Suppressor macrophage (primary cell): Measurements from ENCODE around the gene ATP8B1.

Source experiments
- DNase-seq, 4 experiments: peaks; one replicate each; pipeline ENCODE4 v3.0.0-alpha.2; 2020 to 2022

Gene ATP8B1

DNA sequence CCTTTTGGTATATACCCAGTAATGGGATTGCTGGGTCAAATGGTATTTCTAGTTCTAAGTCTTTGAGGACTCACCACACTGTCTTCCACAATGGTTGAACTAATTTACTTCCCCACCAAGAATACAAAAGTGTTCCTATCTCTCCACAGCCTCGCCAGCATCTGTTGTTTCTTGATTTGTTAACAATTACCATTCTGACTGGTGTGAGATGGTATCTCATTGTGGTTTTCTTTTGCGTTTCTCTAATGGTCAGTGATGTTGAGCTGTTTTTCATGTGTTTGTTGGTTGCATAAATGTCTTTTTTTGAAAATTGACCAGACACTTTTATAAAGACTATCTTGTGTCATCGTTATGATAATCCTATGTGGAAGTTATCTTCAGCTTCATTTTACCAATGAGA is 16.0 kb upstream of the ATP8B1 start:
- DNase-seq, result no peak

DNA sequence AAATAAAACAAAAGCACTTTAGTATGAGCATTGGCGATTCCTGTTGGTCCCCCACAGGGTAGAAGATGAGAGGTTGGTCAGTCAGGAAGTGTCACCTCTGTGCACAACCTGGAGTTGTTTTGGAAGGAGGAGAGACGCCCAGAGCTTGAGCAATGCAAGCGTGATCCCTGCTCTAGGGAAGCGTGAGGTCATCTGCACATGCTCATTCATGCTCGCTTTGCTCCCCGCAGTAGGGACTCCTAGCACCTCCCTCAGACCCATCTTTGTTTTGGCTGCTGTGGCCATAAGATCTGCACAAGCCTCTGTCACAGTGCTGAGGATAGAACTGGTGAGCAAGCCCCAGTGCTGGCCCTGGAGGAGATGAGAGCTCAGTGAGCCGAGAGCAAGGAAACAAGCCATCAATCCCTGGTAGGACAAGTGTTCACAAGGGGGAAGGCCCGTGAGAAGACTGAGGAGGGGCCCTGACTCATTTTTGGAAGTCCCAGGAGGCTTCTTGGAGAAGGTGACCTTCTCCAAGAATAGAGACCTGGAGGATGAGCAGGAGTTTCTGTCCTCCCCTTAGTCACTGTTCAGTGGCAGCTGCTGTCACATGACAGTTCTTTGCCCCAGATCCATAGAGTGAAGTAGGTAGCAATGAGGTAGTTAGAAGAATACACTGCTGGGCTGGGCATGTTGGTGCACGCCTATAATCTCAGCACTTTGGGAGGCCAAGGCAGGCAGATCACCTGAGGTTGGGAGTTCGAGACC is 13.3 kb upstream of the ATP8B1 start:
- DNase-seq, result peak in 1 of 4 experiments; percentile 22

DNA sequence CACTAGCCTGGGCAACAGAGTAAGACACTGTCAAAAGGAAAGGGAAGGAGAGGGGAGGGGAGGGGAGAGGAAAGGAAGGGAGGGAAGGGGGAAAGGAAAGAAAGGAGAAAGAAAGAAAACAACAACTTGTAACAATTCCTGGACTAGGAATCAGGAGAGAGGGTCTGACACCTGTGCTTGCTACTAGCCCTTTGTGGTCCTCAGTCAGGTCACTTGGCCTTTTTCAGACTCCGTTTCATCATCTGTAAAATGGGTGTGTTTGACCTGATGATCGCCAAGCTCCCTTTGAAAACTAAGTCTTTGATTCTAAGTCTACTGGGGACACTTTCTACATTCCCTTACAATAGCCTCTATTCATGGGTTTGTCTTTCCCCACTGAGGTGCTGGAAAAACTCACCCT is 11.4 kb upstream of the ATP8B1 start:
- no peak for DNase-seq

DNA sequence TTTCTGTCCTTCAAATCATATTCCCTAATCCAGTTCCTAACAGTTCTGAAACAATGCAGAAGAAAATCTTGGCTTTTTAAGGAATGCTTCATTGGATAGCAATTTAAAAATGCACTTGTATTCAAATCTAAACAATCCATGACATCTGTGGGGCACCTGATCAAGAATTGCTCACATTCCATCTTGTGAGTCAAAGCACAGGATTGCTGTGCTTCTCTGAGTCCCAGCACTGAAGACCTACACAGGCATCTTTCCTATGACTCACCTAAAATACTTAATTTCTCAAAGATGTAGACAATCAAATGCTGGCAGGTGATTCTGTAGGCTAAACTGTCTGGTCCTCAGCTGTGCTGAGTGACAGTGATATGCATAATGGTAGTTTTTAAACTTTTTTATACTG is 10.1 kb upstream of the ATP8B1 start:
- no peak for DNase-seq

DNA sequence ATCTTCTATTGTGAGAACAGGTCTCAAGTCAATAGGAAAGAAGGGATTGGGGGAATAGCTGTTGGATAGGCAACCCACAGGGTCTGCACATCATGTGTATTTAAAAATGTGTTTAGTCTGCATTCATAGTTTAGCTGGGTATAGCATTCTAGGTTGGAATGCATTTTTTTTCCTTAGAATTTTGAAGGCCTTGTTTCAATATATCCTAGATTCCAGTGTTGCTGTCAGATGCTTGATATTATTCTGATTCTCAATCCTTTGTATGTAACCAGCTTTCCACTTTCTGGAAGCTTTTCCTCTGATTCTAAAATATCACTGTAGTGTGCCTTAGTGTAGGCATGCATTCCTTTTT is 9.0 kb upstream of the ATP8B1 start:
- no peak for DNase-seq

DNA sequence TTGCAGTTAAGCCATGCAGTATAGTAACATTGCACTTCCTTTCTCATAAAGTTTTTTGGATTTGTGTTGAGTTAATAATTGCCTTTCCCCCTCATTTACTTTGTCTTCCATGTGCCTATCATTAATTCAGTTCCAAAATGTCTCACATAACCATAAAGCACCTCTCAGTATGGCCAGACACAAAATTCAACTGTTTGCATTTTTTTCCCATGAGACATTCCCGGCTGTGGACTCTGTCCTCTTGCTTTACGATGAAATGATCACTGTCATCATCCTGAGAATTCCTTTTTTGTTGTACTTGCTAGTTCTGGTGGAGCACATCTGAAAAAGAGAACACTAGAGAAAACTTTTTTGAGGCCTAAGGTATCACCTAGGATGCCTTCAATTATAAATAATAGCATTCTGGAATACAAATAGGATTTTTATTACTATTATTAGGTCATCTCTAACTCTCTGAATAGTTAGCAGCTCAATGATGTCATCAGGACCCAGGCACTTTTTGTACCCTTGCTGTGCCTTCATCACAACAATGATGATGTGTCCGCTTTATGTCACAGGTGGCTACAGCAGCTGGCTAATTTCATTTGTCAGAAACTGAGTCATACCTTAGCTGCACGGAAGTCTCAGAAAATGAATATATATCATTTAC is 8.5 kb upstream of the ATP8B1 start:
- DNase-seq, result no peak

DNA sequence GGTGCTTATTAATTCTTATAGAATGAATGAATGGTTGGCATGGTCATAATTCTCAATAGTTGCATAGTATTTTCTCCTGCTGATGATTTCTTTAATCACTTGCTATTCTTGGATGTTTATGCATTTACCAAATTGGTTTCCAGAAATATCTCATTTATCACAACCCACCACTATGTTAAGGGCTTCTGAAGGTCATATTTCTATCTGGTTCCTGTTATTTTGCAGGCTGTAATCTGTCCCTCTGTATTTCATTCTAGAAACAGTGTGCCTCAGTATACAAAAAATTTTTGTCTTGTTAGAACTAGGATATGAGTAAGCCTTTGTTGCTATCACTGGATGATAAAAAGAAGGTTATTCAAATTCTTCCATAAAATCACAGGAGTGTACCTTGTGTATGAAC is 6.1 kb upstream of the ATP8B1 start:
- DNase-seq, result no peak

DNA sequence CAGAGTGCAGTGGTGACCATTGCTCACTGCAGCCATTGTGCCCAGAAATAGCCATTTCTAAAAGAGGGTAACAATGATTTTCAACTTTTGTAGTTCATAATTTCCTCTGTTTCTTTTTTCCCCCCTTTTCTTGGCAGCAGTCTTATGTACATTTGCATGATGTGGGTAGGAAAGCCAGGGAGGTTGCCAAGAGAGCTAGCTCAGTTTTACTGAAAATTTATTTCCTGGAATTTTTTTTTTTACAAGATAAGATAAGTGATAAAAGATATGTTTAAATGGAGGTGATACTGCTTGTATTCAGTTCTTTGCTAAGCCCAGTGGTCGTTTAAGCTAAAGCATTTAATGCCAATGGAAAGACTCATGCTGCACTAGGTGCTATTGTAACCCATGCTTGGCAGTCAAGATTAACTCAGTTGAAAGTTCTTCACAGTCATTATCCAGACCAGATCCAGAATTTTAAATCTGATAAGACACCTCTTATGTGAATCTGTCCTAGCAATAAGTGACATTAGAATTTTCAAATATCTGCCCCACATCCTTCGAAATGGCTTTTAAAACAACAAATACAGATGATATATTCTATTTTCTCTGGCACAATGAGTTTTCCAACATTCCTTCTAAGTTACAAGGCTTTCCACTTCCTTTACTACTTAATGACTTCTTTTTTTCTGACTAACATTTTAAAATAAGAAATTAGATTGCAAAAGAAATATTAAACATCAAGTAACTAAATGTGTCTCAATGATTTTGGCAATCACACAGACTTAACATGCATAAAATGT is 4.4 kb upstream of the ATP8B1 start:
- DNase-seq, result no peak

DNA sequence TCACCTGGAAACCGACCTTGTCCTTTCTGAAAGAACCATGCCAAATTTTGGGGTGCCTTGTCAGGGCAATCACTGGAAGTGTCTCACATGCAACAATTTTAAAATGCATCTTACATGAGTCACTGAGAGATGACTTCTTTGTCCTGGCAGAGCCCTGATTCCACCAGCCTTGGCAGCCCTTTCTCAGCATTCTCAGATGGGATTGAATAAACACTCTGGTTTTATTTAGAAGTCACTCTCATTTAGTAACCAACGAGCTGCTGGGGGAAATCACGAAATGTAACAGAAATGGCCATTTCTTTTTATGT is 3.8 kb upstream of the ATP8B1 start:
- peak in 1 of 4 experiments; percentile 15 for DNase-seq

DNA sequence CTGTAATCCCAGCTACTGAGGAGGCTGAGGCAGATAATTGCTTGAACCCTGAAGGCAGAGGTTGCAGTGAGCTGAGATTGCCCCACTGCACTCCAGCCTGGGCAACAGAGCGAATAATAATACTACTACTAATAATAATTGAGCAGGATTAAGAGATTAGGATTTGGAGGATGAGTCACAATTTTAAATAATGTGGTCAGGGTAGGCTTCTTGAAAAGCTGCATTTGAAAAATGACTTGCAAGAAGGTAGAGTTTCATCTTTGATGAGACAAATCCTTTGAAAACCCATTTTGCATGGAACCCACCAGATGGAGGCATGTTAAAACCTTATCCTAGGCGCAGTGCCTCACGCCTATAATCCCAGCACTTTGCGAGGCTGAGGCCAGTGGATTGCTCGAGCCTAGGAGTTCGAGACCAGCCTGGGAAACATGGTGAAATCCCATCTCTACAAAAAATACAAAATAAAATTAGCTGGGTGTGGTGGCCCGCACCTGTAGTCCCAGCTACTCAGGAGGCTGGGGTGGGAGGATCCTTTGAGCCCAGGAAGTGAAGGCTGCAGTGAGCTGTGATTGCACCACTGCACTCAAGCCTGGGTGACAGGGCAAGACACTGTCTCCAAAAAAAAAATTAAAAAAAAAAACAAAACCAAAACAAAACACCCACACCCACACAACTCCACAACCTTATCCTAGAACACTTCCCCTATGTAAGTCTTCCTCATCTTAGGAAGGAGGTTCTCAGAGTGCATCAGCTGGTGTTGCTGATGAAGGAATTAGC is 3.3 kb upstream of the ATP8B1 start:
- peak; percentile 45 to 71 (median 50) for DNase-seq

DNA sequence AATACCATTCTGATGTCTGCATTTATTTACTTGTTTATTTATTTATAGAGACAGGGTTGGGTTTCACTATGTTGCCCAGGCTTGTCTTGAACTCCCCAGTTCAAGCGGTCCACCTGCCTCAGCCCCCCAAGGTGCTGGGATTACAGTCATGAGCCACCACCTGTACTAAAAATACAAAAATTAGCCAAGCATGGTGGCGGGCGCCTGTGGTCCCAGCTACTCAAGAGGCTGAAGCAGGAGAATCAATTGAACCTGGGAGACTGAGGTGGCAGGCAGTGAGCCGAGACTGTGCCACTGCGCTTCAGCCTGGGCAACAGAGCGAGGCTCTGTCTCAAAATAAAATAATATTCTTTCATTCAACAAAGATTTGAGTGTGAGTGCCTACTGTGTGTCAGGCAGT is 2.0 kb upstream of the ATP8B1 start:
- no peak for DNase-seq

DNA sequence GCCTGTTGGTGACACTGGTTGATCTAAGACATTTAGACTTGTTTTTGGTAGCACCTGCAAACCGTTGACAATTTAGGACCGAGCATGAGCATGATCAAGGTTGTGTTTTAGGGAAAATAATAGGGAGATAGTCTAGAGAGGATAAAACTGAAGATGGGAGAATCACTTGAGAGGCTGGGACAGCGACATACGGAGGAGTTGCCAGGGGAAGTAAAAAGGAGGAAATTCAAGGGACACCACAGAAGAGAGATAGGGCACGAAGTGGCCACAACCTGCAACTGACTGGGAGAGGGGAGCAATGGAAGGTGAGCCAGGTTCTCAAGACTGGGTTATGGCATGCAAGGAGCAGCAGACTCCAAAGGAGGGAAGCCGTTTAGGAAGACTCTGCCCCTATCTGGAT is 1.4 kb upstream of the ATP8B1 start:
- DNase-seq, result peak in 2 of 4 experiments; percentile 40 to 52

DNA sequence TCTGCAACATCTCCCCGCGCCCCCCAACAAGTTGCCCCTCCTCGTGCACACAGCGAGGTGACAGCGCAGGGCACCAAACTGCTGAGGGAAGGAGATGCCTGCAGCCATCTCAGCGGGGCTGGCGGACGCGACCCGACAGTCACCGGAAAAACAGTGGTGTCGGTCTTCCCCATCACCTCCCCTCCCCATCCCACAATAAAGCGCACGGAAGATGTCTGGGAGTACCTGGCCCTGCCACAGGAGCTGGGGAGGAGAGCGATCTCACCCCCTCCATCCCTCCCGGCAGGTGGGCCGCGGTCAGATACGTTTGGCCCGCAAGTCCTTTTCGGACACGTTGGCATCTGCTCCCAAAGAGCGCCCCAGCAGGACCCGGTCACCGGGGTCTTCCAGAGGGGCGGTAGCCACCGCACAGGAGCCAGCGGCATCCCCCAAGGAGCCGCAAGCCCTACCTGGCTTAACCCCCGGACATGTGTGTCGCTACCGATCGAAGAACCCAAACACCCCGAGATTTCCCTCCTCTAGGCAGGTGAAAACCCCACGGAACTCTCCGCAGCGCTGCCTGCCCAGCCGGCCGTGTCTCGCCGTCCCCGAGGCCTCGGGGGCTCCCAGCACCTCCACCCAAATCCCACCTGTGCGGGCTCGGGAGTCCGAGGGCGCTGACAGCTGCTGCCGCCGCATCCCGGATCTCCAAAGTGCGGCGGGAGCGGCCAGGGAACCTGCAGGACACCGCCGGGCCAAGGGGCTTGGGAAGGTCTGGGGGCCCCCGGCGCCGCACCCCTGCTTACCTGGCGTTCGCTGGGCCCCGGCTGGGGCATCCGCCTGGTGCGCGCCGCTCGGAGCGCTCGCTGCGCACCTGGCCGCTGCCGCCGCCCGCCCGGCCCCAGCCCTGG is 657 bp downstream of the ATP8B1 start:
- peak in 1 of 4 experiments; percentile 13 for DNase-seq

DNA sequence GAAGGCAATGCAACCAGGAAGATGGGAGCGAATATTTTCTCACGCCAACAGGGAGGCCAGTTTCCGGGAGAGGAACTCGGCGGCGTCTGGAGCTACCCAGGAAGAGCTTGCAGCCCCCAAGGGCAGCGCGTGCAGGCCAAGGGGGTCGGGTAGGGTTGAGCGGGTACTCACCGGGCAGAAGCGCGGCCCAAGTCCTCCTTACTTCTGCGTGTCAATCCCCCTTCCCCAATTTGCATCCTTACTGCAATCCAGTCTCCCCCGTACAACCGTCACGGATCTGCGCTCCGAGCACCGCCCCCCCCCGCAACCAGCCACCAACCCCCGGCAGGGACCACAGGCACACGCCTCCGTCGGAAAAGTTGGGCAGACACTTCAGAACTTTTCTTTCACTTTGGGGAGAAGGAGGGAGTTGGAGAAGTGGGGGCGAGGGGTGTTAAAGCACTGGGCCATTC is 1.3 kb downstream of the ATP8B1 start:
- peak in 2 of 4 experiments; percentile 15 to 25 for DNase-seq

DNA sequence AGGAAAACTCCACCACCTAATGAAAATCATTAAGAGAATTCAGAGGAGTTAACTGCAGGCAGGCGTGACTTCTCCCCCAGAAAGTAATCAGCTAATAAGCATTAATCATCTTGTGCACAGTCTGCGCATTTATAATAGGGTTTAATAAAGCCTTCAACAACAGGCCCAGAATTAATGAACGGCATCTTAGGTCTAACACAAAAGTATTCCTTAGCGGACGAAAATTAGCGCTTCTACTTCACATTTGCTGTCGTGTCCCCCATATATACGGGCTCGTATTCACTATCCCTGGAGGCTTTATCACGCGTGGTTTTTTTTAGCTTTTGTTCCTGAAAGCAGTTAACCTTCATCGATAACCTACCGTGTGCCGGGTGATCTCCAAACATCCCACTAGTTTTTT is 1.8 kb downstream of the ATP8B1 start:
- DNase-seq, result no peak

DNA sequence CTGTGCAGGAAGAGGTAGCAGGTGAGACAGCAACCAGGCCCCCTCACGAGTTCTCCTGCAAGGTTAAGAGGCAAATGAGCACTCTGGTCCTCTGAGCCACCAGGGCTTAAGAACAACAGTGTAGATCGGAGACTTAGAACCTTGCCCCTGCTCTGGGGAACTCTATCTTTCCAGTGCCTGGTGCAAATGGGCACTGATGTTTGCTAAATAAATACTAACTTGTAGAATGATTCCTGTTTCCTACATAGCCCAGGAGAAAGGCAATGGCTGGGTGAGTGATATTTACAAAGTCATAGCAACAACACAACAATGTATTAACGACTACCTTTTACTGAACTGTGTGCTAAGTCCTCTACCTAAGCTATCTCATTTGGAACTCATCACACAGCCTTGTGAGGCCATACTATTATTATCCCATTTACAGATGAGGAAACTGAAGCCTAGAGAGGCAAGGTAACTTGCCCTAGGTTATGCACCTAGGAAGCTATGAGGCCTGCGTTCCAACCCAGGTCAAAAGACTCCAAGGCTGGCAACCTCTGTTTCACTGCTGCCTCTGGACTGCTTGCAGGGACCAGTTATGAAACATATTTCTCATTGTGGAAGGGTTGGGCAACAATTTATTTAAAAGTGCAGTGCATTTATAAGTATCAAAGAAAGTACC is 4.3 kb downstream of the ATP8B1 start:
- no peak for DNase-seq

DNA sequence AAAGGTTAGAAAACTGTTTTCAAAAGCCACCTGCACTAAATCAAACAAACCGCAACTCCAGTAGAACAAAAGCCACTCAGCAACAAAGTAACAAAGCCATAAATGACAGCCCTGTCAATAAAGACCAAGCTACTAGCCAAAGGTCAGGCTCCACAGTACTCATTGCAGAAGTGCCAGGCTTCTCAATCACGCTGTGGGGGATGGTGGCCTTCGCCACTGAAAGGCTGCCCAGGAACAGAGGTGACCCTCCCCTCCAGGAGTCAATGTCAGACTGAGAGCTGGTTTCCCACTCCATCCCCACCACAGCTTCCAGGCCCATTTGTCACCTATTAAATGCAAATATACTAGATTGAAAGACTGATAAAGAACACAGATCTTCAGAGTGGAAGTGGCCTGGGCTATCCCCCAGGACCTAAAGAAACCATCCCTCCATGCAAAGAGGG is 5.9 kb downstream of the ATP8B1 start:
- no peak for DNase-seq

DNA sequence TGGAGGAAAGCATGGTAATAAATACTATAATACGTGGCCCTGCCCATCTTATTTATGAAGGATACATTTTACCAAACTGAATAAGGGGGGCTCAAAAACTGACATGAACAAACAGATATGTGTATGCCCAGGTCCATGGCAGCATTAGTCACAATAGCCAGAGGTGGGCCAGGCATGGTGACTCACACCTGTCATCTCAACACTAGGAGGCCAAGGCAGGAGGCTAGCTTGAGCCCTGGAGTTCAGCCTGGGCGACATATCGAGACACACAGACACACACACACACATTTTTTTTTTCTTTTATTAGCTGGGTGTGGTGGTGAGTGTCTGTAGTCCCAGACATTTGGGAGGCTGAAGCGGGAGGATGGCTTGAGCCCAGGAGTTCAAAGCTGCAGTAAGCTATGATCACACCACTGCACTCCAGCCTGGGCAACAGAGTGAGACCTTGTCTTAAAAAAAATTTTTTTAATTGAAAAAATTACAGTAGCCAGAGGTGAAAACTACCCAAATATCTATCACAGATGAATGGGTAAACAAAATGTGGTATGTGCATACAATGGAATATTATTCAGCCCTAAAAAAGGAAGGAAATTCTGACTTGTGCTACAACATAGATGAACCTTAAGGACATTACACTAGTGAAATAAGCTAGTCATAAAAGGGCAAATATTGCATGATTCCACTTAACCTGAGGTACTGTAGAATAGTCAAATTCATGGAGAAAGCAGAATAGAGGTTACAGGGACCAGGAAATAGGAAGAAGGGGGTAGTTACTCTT is 8.0 kb downstream of the ATP8B1 start:
- no peak for DNase-seq

DNA sequence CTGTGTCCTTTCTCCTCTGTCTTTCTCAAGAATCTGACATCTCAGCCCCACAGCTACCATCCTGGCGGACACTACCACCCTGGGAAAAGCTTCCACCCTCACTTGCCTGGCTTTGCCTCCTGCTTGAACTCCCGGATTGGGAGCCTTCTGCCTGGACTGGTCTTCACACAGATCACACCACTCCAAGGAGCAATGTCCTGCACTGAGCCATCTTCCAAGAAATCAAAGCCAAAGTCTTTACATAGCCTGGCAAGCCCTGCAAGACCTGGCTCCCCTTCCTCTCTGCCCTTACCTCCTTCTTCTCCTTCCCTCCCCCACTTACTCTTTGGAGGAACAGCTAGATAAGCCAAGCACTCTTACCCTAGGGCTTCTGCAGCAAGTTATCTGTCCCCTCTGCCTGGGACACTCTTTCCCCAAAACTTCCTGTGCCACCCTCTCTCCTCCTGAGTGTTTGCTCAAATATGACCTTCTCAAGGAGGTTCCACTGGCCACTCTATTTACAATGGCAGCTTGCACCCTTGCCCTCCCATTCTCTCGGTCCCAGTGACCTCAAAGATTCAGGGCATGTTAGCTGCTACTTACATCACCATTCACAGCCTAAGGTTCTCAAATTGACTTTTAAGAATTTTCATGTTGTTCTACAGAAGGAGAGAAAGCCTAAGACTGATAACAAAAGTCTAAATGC is 9.7 kb downstream of the ATP8B1 start:
- no peak for DNase-seq
